Measurements from ENCODE around the gene BCKDHA.

DNA sequence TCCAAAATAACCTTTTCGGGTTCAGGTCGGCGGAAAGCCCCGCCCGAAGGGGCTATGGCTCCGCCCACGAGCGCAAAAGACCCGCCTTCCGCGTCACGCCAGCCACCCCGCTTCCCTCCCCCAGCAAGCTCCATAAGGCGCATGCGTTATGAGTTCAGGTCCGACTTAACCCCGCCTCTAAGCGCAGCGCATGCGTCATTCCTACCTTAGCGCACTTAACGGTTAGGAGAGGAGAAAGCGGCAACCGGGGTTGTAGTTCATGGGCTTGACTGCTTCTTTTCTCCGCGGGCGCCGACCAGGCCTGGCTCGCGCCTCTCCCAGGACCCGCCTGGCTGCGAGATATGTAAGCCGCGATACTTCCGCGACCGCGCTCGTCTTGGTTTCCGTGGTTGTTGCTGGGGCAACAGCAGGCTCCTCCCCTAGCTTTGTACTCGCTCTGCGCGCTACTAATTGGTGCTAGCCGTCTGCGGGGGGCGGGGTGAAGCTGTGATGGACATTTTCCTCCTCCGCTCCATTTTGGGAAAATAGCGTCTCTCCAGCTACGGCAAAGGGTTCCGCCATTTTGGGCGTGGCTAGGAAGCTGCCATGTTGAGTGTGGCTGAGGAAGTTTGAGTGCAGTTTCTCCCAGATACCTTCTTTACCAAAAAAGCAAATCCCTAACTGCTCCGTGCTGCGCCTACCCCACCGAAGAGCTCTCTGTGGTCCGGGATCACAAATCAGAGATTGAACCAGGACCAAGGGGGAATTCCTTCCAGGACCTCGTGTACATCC, 33.7 kb upstream of the BCKDHA start, which contains the start of gene B9D2:
- peak; percentile 96 for TF ChIP-seq POLR2AphosphoS5 (IDR thresholded peaks at IDR 0.05)
- TF ChIP-seq, protein P1, sequence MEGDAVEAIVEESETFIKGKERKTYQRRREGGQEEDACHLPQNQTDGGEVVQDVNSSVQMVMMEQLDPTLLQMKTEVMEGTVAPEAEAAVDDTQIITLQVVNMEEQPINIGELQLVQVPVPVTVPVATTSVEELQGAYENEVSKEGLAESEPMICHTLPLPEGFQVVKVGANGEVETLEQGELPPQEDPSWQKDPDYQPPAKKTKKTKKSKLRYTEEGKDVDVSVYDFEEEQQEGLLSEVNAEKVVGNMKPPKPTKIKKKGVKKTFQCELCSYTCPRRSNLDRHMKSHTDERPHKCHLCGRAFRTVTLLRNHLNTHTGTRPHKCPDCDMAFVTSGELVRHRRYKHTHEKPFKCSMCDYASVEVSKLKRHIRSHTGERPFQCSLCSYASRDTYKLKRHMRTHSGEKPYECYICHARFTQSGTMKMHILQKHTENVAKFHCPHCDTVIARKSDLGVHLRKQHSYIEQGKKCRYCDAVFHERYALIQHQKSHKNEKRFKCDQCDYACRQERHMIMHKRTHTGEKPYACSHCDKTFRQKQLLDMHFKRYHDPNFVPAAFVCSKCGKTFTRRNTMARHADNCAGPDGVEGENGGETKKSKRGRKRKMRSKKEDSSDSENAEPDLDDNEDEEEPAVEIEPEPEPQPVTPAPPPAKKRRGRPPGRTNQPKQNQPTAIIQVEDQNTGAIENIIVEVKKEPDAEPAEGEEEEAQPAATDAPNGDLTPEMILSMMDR (IDR thresholded peaks at IDR 0.05), result peak in 2 of 4 experiments; percentile 8 to 14

Data from prostate gland (tissue), 2 donors.